GM10847 (cell line): ENCODE data around the gene CSF2.

Source experiments
- POLR2A ChIP-seq: IDR thresholded peaks from 2 replicates; pipeline ENCODE4 v1.6.1; 2011; ENCODE audit not compliant: insufficient read length; ENCODE audit errors: extremely low read depth

Gene CSF2

GRCh38 chr5:132103332-132103951 lies 29.9 kb downstream of the CSF2 start:
- TF ChIP-seq POLR2A: no peak

GRCh38 chr5:132103969-132104391 lies 30.4 kb downstream of the CSF2 start:
- no peak for TF ChIP-seq POLR2A

DNA sequence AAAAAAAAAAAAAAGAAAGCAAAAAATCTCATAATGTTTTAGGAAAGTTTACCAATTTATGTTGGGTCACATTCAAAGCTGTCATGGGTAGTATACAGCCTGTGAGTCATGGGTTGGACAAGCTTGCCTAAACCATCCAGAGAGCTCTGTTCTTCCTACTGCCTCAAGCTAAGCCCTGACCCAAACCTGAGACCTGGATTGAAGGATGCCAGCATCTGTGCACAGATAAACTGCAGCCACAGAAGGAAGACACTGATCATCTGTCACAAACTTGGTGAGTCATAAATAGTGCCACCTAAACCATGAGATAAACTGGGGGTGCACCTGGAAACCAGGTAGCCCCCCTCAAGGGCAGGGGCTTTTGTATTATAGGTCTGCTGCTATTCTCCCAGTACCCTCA lies 31.0 kb downstream of the CSF2 start:
- no peak for TF ChIP-seq POLR2A

- no peak for TF ChIP-seq POLR2A
Measured at GRCh38 chr5:132105688-132106087, 32.1 kb downstream of the CSF2 start.

GRCh38 chr5:132109494-132110053 lies 36.0 kb downstream of the CSF2 start:
- TF ChIP-seq POLR2A: no peak

DNA sequence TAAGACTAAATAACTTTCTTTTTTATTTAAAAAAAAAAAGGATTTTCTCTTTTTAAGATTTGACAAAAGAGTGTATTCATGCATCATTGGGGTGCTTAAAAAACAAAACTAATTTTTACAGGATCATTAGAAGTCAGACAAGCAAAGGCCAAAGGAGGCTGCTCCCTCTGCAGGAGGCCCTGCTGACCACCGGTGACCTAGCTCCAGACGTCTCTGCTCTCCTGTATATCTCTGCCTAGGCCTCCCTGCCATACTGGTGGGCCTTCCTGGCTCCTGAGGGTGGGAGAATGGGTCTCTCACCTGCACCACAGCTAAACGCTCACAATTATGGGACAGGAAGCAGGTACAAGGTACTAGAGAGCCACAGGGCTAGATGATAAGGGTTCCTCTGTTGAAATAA lies 36.6 kb downstream of the CSF2 start:
- no peak for TF ChIP-seq POLR2A

- no peak for TF ChIP-seq POLR2A
Measured at GRCh38 chr5:132110930-132111329, 37.3 kb downstream of the CSF2 start.

GRCh38 chr5:132112111-132112510 lies 38.5 kb downstream of the CSF2 start:
- TF ChIP-seq POLR2A: no peak

GRCh38 chr5:132114150-132115121 lies 40.8 kb downstream of the CSF2 start:
- no peak for TF ChIP-seq POLR2A

- TF ChIP-seq POLR2A: no peak
Measured at GRCh38 chr5:132115375-132115774, 41.8 kb downstream of the CSF2 start.

DNA sequence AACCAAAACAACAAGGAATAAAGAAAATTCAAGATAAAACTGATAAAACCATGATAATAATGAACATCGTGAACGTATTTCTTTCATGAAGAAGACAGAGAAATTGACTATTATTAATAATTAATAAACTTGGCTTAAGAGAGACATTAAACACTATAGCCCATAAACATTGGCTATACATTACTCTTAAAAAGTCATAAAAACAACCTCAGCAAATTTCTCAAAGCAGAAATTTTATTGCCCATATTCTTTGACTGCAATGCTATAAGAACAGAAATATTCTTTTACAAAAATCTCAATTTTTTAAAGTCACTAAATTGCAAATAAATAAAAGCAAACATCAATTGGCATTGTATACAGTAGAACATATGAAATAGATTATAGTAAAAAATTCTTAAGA lies 42.5 kb downstream of the CSF2 start:
- TF ChIP-seq POLR2A: no peak
